Neural crest cell (in vitro differentiated cells): ENCODE results near the gene ZCCHC24. TPM values are rescaled to one million over a fixed set of nuclear protein-coding genes. Genes with fewer than 3 reads are reported as not detected.
A peak's percentile ranks its signal among the peaks of the same experiment; 100 is the strongest.

Experiments used
- DNase-seq: peaks from one replicate; pipeline ENCODE4 v3.0.0; 2021; ENCODE audit warnings: low read depth, mixed read lengths, low spot score
- H3K27ac Mint-ChIP-seq: one replicate; pipeline ENCODE4 v1.8.0; 2021; ENCODE audit warnings: mild to moderate bottlenecking, mixed read lengths; ENCODE audit not compliant: unreplicated experiment
- H3K27me3 Mint-ChIP-seq: 2 replicates; pipeline ENCODE4 v1.8.0; 2021; ENCODE audit warnings: low read depth, mild to moderate bottlenecking, mixed read lengths
- H3K36me3 Mint-ChIP-seq: 2 replicates; pipeline ENCODE4 v1.8.0; 2021; ENCODE audit warnings: low read depth, mild to moderate bottlenecking, mixed read lengths
- H3K4me1 Mint-ChIP-seq: 2 replicates; pipeline ENCODE4 v1.8.0; 2021; ENCODE audit warnings: mixed read lengths
- H3K4me3 Mint-ChIP-seq: one replicate; pipeline ENCODE4 v1.8.0; 2021; ENCODE audit warnings: mild to moderate bottlenecking, mixed read lengths
- H3K9me3 Mint-ChIP-seq: 2 replicates; pipeline ENCODE4 v1.8.0; 2021; ENCODE audit warnings: mixed read lengths
- total RNA-seq: library from RNA; stranded (reverse); gene quantifications from 2 replicates; pipeline ENCODE4 v1.2.1, GENCODE V29; 2021
- TF ChIP-seq, protein P1 (sequence below): fragments of 200-600 bp; sonication (generic); conservative IDR thresholded peaks from 2 replicates; pipeline ENCODE4 v1.5.0; 2021; ENCODE audit warnings: antibody characterized with exemption, mild to moderate bottlenecking

The ZCCHC24 gene
- total RNA-seq, 1 donor from 2014 or later = 26.5 TPM

DNA sequence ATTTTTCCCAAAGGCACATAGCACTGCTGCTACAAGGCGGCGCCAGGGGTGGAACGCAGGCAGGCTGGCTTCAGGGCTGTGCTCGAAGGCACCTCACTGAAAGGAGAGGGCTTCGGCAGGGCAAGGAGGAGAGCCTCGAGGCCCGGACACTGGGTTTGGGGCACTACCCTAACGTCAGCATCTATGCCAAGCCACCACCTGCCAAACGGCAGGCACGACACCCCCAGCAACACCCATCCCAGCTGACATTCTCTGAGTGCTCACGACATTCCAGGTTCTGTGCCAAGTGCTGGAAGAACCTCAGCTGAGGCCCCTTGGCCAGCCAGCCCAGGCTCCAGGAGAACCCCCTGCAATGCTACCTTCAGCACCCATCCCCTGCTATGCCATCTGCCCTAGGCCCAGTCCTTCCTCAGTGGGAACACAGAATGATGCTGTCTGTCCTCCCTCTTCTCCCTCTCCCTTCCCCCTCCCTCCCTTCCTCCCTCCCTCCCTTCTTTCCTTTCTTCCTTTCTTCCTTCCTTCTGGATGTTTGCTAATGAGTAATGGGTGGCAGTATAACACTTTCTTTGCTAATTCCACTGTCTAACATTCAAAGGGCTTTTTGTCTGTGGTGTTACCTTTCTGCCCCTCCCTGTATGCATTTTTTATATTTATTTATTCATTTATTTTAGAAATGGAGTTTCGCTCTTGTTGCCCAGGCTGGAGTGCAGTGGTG is 24.3 kb downstream of the ZCCHC24 start:
- Mint-ChIP-seq H3K4me3 (no peak overlapping the region), H3K4me1 (peaks cover 5% of the 10 kb centered on the region), H3K27me3 (no peaks in the 10 kb centered on the region), H3K9me3 (no peaks in the 10 kb centered on the region), H3K36me3 (peaks cover 2% of the 10 kb centered on the region), H3K27ac (no peak overlapping the region)
- TF ChIP-seq, protein P1, sequence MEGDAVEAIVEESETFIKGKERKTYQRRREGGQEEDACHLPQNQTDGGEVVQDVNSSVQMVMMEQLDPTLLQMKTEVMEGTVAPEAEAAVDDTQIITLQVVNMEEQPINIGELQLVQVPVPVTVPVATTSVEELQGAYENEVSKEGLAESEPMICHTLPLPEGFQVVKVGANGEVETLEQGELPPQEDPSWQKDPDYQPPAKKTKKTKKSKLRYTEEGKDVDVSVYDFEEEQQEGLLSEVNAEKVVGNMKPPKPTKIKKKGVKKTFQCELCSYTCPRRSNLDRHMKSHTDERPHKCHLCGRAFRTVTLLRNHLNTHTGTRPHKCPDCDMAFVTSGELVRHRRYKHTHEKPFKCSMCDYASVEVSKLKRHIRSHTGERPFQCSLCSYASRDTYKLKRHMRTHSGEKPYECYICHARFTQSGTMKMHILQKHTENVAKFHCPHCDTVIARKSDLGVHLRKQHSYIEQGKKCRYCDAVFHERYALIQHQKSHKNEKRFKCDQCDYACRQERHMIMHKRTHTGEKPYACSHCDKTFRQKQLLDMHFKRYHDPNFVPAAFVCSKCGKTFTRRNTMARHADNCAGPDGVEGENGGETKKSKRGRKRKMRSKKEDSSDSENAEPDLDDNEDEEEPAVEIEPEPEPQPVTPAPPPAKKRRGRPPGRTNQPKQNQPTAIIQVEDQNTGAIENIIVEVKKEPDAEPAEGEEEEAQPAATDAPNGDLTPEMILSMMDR = no peak
- DNase-seq = no peak

DNA sequence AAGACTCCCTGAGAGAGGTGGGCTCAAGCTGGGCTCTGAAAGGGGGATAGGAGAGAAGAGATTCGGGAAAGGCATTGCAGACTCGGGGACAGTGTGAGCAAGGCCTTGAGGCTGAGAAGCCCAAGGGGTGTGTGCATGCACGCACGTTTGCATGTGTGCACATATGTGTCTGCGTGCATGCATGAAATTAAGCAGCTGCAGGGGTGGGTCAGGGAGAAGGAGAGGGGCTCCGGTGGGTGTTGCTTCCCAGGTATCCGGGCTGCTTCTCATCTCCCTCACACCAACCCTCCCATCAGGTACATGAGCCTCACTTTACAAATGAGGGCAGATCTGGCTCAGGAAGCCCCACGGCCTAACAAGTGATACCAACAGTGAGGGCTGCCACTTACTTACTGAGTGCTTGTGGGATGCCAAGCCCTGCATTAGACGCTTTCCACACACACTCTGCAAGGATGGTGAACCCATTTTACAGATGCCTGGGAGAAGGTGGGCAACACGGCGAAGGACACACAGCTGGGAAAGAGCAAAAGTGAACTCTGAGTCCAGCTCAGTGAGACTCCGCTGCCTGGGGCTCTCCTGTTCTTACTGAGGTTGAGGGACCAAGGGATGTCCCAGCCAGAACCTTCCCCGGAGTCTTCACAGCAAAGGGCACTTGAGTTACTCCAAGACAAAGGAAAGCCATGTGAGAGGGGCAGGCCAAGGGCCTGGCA is 26.4 kb downstream of the ZCCHC24 start:
- Mint-ChIP-seq H3K36me3 (no peaks in the 10 kb centered on the region), H3K9me3 (no peaks in the 10 kb centered on the region), H3K4me1 (peaks cover 16% of the 10 kb centered on the region), H3K4me3 (no peak overlapping the region), H3K27ac (no peak overlapping the region), H3K27me3 (no peaks in the 10 kb centered on the region)
- TF ChIP-seq, protein P1 = no peak
- no peak for DNase-seq

DNA sequence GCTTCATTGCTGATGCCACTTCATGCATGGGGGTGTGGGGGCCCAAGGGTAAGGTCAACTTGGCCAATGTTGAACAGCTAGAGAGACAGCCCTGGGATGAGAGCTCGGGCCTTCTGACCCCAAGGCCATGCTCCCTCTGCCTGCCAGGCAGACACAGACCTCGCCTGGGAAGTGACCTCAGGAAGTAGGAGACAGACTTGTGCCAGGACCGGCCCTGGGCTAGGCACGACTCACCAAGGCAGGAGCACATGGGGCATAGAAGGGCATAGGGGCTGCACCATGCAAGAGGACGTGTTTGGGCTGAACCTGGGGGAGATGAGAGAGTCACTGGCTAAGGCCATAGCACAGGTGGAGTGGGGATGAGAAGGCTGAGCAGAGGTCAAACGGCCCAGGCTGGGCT is 27.1 kb downstream of the ZCCHC24 start:
- DNase-seq = no peak
- TF ChIP-seq, protein P1 = no peak
- Mint-ChIP-seq H3K27ac (peak overlapping the region; percentile 68), H3K9me3 (no peaks in the 10 kb centered on the region), H3K4me1 (peaks cover 23% of the 10 kb centered on the region), H3K36me3 (no peaks in the 10 kb centered on the region), H3K27me3 (no peaks in the 10 kb centered on the region), H3K4me3 (no peak overlapping the region)

- H3K27me3 Mint-ChIP-seq = no peaks in the 10 kb centered on the region
- no peak for DNase-seq
- no peak overlapping the region for H3K27ac Mint-ChIP-seq
- peaks cover 23% of the 10 kb centered on the region for H3K4me1 Mint-ChIP-seq
- H3K4me3 Mint-ChIP-seq = no peak overlapping the region
- TF ChIP-seq, protein P1 = no peak
- H3K36me3 Mint-ChIP-seq = no peaks in the 10 kb centered on the region
- no peaks in the 10 kb centered on the region for H3K9me3 Mint-ChIP-seq
Observed at GRCh38 chr10:79417731-79418130, 27.7 kb downstream of the ZCCHC24 start.

- Mint-ChIP-seq H3K27ac (no peak overlapping the region), H3K27me3 (no peaks in the 10 kb centered on the region), H3K4me3 (no peak overlapping the region), H3K4me1 (peaks cover 18% of the 10 kb centered on the region), H3K9me3 (no peaks in the 10 kb centered on the region), H3K36me3 (no peaks in the 10 kb centered on the region)
- DNase-seq = no peak
- TF ChIP-seq, protein P1 = no peak
Observed at GRCh38 chr10:79417266-79417665, 28.2 kb downstream of the ZCCHC24 start.
